Hepatocyte (in vitro differentiated cells): ENCODE data around the gene ARHGAP26.

Source experiments
- EZH2 ChIP-seq: fragments of 200-600 bp; sonication (generic); IDR thresholded peaks from 2 replicates; pipeline ENCODE4 v1.6.1; 2016; ENCODE audit warnings: antibody characterized with exemption, mild to moderate bottlenecking, borderline replicate concordance
- TF ChIP-seq, protein P1 (sequence below): fragments of 200-600 bp; sonication (generic); IDR thresholded peaks from 2 replicates; pipeline ENCODE4 v1.5.1; 2016; ENCODE audit warnings: antibody characterized with exemption, mild to moderate bottlenecking; ENCODE audit not compliant: poor library complexity

DNA sequence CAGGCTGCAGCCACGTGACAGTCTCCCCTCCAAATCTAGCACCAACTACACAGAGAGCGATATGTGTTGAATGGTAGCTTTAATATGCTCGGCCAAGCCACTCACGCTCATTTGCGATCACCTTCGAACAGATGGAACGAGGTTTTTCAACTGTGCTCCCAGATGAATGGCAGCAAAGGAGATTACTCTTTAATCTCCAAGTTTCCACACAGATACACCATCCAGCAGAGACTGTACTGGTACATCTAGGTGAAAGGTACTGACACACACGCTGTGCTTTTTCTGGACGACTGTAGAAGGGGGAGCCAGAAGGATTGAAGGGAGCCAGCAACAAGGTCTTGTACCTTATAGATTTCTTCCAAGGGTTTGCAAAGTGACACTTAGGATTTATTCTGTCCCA, 369.4 kb downstream of the ARHGAP26 start:
- TF ChIP-seq, protein P1, sequence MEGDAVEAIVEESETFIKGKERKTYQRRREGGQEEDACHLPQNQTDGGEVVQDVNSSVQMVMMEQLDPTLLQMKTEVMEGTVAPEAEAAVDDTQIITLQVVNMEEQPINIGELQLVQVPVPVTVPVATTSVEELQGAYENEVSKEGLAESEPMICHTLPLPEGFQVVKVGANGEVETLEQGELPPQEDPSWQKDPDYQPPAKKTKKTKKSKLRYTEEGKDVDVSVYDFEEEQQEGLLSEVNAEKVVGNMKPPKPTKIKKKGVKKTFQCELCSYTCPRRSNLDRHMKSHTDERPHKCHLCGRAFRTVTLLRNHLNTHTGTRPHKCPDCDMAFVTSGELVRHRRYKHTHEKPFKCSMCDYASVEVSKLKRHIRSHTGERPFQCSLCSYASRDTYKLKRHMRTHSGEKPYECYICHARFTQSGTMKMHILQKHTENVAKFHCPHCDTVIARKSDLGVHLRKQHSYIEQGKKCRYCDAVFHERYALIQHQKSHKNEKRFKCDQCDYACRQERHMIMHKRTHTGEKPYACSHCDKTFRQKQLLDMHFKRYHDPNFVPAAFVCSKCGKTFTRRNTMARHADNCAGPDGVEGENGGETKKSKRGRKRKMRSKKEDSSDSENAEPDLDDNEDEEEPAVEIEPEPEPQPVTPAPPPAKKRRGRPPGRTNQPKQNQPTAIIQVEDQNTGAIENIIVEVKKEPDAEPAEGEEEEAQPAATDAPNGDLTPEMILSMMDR: no peak
- no peak for TF ChIP-seq EZH2
